ENCODE data around the gene XCR1.

XCR1 gene

GRCh38 chr3:46027736-46028397 is 584 bp upstream of the XCR1 start:
- TF ChIP-seq CTCF (IDR thresholded peaks at IDR 0.05; ENCODE audit: low read depth, low read length, missing control alignments), result no peak
- no peak for DNase-seq
- no peak overlapping the region for H3K4me3 ChIP-seq (ENCODE audit: low read depth, low read length)
- H3K27me3 ChIP-seq (replicated peaks), result no peaks in the 10 kb centered on the region
- H3K36me3 ChIP-seq (replicated peaks), result no peaks in the 10 kb centered on the region
- H3K27ac ChIP-seq, result no peak overlapping the region
- in situ Hi-C loops (cut with HindIII; ENCODE audit: low pct_ligation_motif_present, low sequenced_read_pairs), result no loop called here

DNA sequence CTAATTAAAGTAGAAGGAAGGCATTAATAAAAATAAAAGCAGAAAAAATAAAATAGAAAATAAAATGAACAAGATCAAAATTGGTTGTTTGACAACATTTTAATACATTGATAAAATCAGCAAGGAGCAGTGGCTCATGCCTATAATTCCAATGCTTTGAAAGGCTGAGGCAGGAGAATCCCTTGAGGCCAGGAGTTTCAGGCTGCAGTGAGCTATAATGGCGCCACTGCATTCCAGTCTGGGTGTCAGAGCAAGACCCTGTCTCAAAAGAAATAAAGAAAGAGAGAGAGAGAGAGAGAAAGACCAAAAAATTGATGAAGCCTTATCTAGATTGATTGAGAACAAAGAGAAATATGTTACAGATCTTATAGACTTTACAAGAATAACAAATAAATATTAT is 2.1 kb downstream of the XCR1 start:
- Histone ChIP-seq H3K36me3 (replicated peaks) (no peaks in the 10 kb centered on the region), H3K4me3 (ENCODE audit: low read depth, low read length) (no peak overlapping the region), H3K27ac (no peak overlapping the region), H3K27me3 (replicated peaks) (no peaks in the 10 kb centered on the region)
- no peak for DNase-seq
- TF ChIP-seq CTCF (IDR thresholded peaks at IDR 0.05; ENCODE audit: low read depth, low read length, missing control alignments), result no peak
- in situ Hi-C loops (cut with HindIII; ENCODE audit: low pct_ligation_motif_present, low sequenced_read_pairs), result no loop called here

DNA sequence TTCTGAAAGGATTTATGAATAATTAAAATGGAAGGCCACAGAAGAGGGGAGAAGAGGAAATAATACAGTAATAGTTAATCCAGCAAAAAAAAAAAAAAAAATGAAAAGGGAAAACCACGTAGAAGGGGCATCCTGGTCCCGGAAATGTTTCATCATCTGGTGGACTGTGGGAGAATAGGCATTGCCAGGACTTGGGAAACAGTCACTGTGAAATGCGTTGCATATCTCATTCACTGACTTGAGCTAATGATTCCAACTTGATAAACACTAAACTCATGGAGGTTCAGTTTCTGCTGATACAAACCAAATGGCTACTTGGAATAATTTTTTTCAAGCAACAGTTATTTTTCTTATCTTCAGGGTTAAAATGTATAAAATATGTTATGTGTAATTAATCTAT is 3.2 kb downstream of the XCR1 start:
- no peak for DNase-seq
- in situ Hi-C loops (cut with HindIII; ENCODE audit: low pct_ligation_motif_present, low sequenced_read_pairs), result no loop called here
- Histone ChIP-seq H3K27me3 (replicated peaks) (no peaks in the 10 kb centered on the region), H3K36me3 (replicated peaks) (no peaks in the 10 kb centered on the region), H3K4me3 (ENCODE audit: low read depth, low read length) (no peak overlapping the region), H3K27ac (no peak overlapping the region)
- TF ChIP-seq CTCF (IDR thresholded peaks at IDR 0.05; ENCODE audit: low read depth, low read length, missing control alignments), result no peak

DNA sequence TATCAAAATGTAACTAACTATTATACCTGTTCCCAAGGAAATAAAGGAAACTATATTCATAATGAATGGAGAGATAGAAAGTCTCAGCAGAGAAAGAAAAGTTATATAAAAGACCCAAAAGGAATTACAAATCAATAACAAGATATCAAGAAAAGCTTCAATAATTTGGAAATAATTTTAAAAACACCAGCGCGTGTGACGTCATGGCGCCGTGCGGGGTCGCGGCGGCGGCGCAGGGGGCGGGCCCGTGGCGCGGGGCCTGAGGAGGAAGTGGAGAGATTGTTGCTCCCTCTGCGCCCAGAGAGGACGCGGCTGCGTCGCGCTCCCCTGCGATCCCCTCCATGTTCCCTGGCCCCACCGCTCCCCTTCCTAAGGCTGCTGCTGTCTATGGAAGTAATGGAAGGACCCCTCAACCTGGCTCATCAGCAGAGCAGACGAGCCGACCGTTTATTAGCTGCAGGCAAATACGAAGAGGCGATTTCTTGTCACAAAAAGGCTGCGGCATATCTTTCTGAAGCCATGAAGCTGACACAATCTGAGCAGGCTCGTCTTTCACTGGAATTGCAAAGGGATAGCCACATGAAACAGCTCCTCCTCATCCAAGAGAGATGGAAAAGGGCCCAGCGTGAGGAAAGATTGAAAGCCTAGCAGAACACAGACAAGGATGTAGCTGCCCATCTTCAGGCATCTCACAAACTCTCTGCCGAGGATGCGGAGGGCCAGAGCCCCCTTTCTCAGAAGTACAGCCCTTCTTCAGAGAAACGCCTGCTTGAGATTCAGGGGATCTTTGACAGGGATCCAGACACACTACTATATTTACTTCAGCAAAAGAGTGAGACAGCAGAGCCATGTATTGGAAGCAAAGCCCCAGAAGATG is 4.1 kb downstream of the XCR1 start:
- Histone ChIP-seq H3K36me3 (replicated peaks) (no peaks in the 10 kb centered on the region), H3K27me3 (replicated peaks) (no peaks in the 10 kb centered on the region), H3K4me3 (ENCODE audit: low read depth, low read length) (no peak overlapping the region), H3K27ac (no peak overlapping the region)
- TF ChIP-seq CTCF (IDR thresholded peaks at IDR 0.05; ENCODE audit: low read depth, low read length, missing control alignments), result no peak
- DNase-seq, result no peak
- in situ Hi-C loops (cut with HindIII; ENCODE audit: low pct_ligation_motif_present, low sequenced_read_pairs), result no loop called here

- no peak for TF ChIP-seq CTCF (IDR thresholded peaks at IDR 0.05; ENCODE audit: low read depth, low read length, missing control alignments)
- Histone ChIP-seq H3K4me3 (ENCODE audit: low read depth, low read length) (no peak overlapping the region), H3K27me3 (replicated peaks) (no peaks in the 10 kb centered on the region), H3K27ac (no peak overlapping the region), H3K36me3 (replicated peaks) (no peaks in the 10 kb centered on the region)
- DNase-seq, result no peak
- in situ Hi-C loops (cut with HindIII; ENCODE audit: low pct_ligation_motif_present, low sequenced_read_pairs), result no loop called here
Observed at GRCh38 chr3:46021516-46021915, 5.8 kb downstream of the XCR1 start.
